NCI-H2029 treated with DMSO at 0.1 percent for 48 hours (cell line): ENCODE measurements around the gene NADK2.

Experiments used
- DNase-seq: peaks from one replicate; lab custom pipeline; 2025; lab: John Stamatoyannopoulos, UW

Gene NADK2

GRCh38 chr5:36162810-36163486 is 78.8 kb downstream of the NADK2 start:
- no peak for DNase-seq

- no peak for DNase-seq
These were observed 80.4 kb downstream of the NADK2 start for GRCh38 chr5:36161361-36161760.

- DNase-seq: no peak
These were observed 81.1 kb downstream of the NADK2 start for GRCh38 chr5:36160617-36161016.

- no peak for DNase-seq
These were observed 83.6 kb downstream of the NADK2 start for GRCh38 chr5:36158144-36158543.

- no peak for DNase-seq
These were observed 85.1 kb downstream of the NADK2 start for GRCh38 chr5:36156619-36157018.

GRCh38 chr5:36156121-36156601 is 85.6 kb downstream of the NADK2 start:
- no peak for DNase-seq

- no peak for DNase-seq
These were observed 86.4 kb downstream of the NADK2 start for GRCh38 chr5:36155291-36155690.

- DNase-seq: no peak
These were observed 88.0 kb downstream of the NADK2 start for GRCh38 chr5:36153726-36154125.

GRCh38 chr5:36153298-36153677 is 88.4 kb downstream of the NADK2 start:
- no peak for DNase-seq

- peak; percentile 40 for DNase-seq
These were observed 89.1 kb downstream of the NADK2 start for GRCh38 chr5:36152324-36153297.

- DNase-seq: peak; percentile 89
These were observed 90.0 kb downstream of the NADK2 start, which contains the start of the genes LMBRD2 and SKP2 for GRCh38 chr5:36151434-36152323. LMBRD2 (minus strand) TSS chr5:36151887; CDS start chr5:36143349, 8,538 bp downstream. SKP2 (plus strand) TSS chr5:36152111; CDS start chr5:36152263, 152 bp downstream.

GRCh38 chr5:36150676-36151433 is 90.9 kb downstream of the NADK2 start:
- DNase-seq: no peak

- DNase-seq: no peak
These were observed 94.0 kb downstream of the NADK2 start for GRCh38 chr5:36147681-36148080.

GRCh38 chr5:36146390-36146789 is 95.3 kb downstream of the NADK2 start:
- no peak for DNase-seq

GRCh38 chr5:36145311-36145710 is 96.4 kb downstream of the NADK2 start:
- no peak for DNase-seq
